AG09319 (cell line): Measurements from ENCODE around the gene PCED1B.

Experiments used
- DNase-seq: peaks from one replicate; pipeline ENCODE4 v3.0.0-alpha.2; 2010; ENCODE audit warnings: low read depth; ENCODE audit errors: extremely low read depth
- TF ChIP-seq, protein P1 (sequence below): IDR thresholded peaks from 2 replicates; pipeline ENCODE4 v1.5.1; 2011; ENCODE audit warnings: low read depth, mild to moderate bottlenecking, inconsistent platforms, low read length, moderate library complexity

PCED1B gene

DNA sequence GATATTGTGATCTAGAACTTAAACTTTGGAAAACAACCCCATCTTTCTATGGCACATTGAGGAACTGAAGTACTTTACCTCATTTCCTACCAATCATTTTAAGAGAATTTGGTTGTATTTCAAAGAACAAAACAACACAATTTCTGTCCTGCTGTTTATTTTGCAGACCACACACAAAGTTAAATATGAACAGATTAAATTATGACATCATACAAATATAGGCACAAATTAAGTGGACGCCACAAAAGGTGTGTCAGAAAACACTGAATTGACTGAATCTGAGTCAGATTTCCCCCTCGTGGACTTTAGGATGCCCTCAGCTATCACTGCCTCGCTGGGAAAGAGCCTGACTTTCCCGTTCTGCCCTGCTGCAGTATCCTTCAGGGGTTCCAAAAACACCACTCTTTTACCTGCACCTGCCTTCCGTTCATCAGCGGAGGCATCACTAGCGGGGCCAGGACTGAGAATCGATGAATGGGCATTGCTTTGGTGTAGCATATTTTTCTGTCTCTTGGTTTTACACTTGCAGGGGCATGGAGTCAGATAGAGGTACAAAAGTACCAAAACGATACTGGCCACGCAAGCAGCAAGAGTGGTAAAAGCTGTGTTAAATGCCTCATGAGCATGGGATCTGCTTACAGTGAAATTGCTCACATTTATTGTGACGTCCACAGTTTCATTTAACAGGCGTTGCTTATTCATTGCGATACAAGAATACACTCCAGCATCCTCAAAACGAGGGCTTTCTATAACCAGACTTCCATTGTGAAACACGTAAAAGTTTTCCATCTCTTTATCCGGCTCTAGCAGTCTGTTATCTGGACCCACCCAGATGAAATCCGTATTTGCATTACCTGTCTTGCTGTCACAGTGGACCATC lies 2.0 kb upstream of the PCED1B start:
- DNase-seq: no peak
- TF ChIP-seq, protein P1, sequence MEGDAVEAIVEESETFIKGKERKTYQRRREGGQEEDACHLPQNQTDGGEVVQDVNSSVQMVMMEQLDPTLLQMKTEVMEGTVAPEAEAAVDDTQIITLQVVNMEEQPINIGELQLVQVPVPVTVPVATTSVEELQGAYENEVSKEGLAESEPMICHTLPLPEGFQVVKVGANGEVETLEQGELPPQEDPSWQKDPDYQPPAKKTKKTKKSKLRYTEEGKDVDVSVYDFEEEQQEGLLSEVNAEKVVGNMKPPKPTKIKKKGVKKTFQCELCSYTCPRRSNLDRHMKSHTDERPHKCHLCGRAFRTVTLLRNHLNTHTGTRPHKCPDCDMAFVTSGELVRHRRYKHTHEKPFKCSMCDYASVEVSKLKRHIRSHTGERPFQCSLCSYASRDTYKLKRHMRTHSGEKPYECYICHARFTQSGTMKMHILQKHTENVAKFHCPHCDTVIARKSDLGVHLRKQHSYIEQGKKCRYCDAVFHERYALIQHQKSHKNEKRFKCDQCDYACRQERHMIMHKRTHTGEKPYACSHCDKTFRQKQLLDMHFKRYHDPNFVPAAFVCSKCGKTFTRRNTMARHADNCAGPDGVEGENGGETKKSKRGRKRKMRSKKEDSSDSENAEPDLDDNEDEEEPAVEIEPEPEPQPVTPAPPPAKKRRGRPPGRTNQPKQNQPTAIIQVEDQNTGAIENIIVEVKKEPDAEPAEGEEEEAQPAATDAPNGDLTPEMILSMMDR: no peak

GRCh38 chr12:47078086-47078395 lies 1.4 kb upstream of the PCED1B start:
- TF ChIP-seq, protein P1: no peak
- DNase-seq: no peak

DNA sequence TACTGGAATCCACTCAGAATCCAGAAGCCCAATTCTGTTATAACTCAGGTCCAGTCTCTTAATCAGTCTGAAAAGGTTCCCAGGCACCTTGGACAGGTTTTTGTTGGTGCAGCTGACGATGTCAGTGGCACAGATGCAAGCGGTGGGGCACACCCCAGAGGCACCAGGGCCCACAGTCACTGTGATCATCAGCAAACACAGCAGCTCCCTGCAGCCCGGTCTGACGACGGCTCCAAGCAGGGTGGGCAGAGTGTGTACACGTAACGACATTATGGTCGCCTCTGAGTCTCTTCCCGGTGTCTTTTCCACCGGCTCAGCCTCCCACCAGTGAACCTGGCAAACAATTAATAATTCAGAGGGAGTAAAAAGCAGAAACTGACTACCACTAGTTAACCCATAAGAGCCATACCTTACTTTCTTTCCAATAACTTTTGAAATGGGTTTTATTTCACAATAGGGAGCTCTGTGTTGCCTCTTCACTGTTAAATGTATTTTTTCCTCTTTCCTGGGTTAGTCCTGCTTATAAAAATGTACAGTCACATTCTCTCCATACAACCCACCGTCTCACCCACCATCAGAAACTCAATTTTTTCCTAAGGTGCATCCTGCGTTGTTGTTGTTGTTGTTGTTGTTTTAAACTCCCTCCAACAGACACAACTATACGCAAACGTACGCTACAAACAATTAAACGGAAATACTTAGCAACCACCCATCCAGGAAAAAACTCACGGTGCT lies 521 bp upstream of the PCED1B start:
- TF ChIP-seq, protein P1: no peak
- DNase-seq: no peak

- TF ChIP-seq, protein P1: no peak
- DNase-seq: no peak
These were observed 732 bp downstream of the PCED1B start for GRCh38 chr12:47079981-47080724.

DNA sequence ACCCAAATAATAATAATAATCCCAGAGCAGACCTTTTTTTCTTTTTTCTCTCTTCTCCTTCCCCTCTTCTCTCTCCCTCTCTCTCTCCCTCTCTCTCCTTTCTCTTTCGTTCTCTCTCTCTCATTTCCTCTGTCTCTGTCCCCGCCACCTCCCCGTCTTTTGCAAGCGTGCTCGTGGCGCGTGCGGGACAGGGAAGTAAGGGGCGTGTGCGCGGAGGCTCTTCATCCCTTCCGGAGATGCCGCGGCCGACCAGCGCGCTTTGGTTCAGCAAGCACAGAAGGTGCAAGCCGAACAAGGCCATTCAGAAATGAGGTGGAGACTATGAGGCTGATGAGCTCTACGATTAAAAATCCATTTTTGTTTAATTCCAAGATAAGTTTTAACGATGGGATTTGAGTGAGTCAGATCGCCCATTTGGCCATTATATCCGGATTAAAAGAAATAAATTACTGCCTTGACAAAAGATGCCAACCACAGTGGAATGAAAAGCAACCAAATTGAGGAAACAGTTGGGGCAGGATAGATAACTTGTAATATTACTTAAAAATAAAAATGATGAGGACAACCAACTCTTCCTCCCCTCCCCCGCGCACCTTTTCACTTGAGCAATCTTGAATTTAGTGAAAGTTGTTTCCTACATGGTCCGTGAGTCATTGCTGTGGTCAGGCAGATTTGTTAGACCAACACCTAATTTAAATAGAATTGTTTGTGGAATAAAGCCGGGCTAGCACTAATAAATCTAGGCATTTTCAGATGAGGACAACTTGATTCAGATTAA lies 1.5 kb downstream of the PCED1B start:
- no peak for DNase-seq
- TF ChIP-seq, protein P1: no peak

- DNase-seq: no peak
- TF ChIP-seq, protein P1: no peak
These were observed 2.9 kb downstream of the PCED1B start for GRCh38 chr12:47082283-47082682.
